ENCODE results near the gene PCDH19. TPM values are rescaled to one million over a fixed set of nuclear protein-coding genes. Genes with fewer than 3 reads are reported as not detected.

The PCDH19 gene
- total RNA-seq, 1 experiment from 2014 or later: 0.08 TPM

GRCh38 chrX:100411802-100412715 lies 2.0 kb upstream of the PCDH19 start:
- POLR2A ChIA-PET: no interaction called here
- in situ Hi-C loops (cut with HindIII; ENCODE audit: low pct_unique_long_range_greater_than_20kb, low sequenced_read_pairs) (no loop called here), intact Hi-C loops (cut with micrococcal nuclease; ENCODE audit: unreplicated experiment) (loop anchor here (5.0 to 10.0 kb wide), 2 partner anchors 45 to 1107 kb away; no protein-coding TSS in a partner anchor)
- TF ChIP-seq REST (IDR thresholded peaks at IDR 0.05; ENCODE audit: insufficient read depth in 1 of 2, low read depth in 2 of 2, low read length in 1 of 2): no peak
- TF ChIP-seq CTCF (IDR thresholded peaks at IDR 0.05): no peak
- TF ChIP-seq TCF7L2 (IDR thresholded peaks at IDR 0.05; ENCODE audit: low read depth, low read length): no peak
- no peak for TF ChIP-seq SIN3A (IDR thresholded peaks at IDR 0.05; ENCODE audit: borderline replicate concordance, insufficient read depth, low read depth, low read length)
- TF ChIP-seq POLR2AphosphoS5 (IDR thresholded peaks at IDR 0.05; ENCODE audit: low read depth, low read length): no peak
- no peaks in the 10 kb centered on the region for H3K9me3 ChIP-seq (ENCODE audit: control insufficient read depth, insufficient read depth, low read depth, low read length)
- H3K36me3 ChIP-seq (ENCODE audit: control insufficient read depth, insufficient read depth, low read length): no peaks in the 10 kb centered on the region
- no TSS peak for BruUV-seq (replicated peaks)
- H3K27ac ChIP-seq (ENCODE audit: low read length): no peak overlapping the region
- H3K27me3 ChIP-seq (ENCODE audit: control insufficient read depth, insufficient read depth, low read length): peaks cover 10% of the 10 kb centered on the region; the same call in 1 of the 2 replicates
- no peak for DNase-seq (ENCODE audit: low read depth, low spot score)
- no peak for ATAC-seq
- no peak overlapping the region for H3K4me3 ChIP-seq (ENCODE audit: low read depth in 2 of 2, low read length in 2 of 2)
- CTCF ChIA-PET: interaction anchor here (1.2 kb wide), 1 partner anchor 34 kb away, joined by 3 read pairs; no protein-coding TSS in a partner anchor
- H3K4me1 ChIP-seq (ENCODE audit: control insufficient read depth, insufficient read depth, low read length): no peaks in the 10 kb centered on the region

- ATAC-seq (peak; percentile 49), DNase-seq (ENCODE audit: low read depth, low spot score) (no peak)
- Histone ChIP-seq H3K4me3 (ENCODE audit: low read depth in 2 of 2, low read length in 2 of 2) (peak overlapping the region; percentile 1 to 29; a peak in 2 of 4 replicates), H3K27ac (ENCODE audit: low read length) (no peak overlapping the region), H3K4me1 (ENCODE audit: control insufficient read depth, insufficient read depth, low read length) (no peaks in the 10 kb centered on the region), H3K27me3 (ENCODE audit: control insufficient read depth, insufficient read depth, low read length) (peaks cover 10% of the 10 kb centered on the region; the same call in 1 of the 2 replicates), H3K36me3 (ENCODE audit: control insufficient read depth, insufficient read depth, low read length) (no peaks in the 10 kb centered on the region), H3K9me3 (ENCODE audit: control insufficient read depth, insufficient read depth, low read depth, low read length) (no peaks in the 10 kb centered on the region)
- POLR2A ChIA-PET: no interaction called here
- in situ Hi-C loops (cut with HindIII; ENCODE audit: low pct_unique_long_range_greater_than_20kb, low sequenced_read_pairs): no loop called here
- intact Hi-C loops (cut with micrococcal nuclease; ENCODE audit: unreplicated experiment): loop anchor here (5.0 to 10.0 kb wide), 2 partner anchors 44 to 1106 kb away; no protein-coding TSS in a partner anchor
- CTCF ChIA-PET: no interaction called here
- BruUV-seq (replicated peaks): no TSS peak
- TF ChIP-seq REST (IDR thresholded peaks at IDR 0.05; ENCODE audit: insufficient read depth in 1 of 2, low read depth in 2 of 2, low read length in 1 of 2): no peak
These were observed 1.1 kb upstream of the PCDH19 start for GRCh38 chrX:100410901-100411801.

Data from Panc1 (cell line).